Dendritic cell treated with granulocyte-macrophage colony-stimulating factor and Interleukin-4, amounts not matched to agents 40 ng/mL and 50 ng/mL, for 4 days (primary cell): ENCODE results near the gene TRIM37.
"Not testable (repeated sequence)": the region's sequence is repeated elsewhere in the genome, so short reads cannot be mapped to it uniquely, and the experiment has no call there.

ENCODE experiments used
- H3K27ac Mint-ChIP-seq: one replicate; pipeline ENCODE4 v1.8.0; 2022; ENCODE audit warnings: mild to moderate bottlenecking, mixed read lengths
- H3K27me3 Mint-ChIP-seq: one replicate; pipeline ENCODE4 v1.8.0; 2022; ENCODE audit warnings: mild to moderate bottlenecking, mixed read lengths
- H3K36me3 Mint-ChIP-seq: one replicate; pipeline ENCODE4 v1.8.0; 2022; ENCODE audit warnings: low read depth, mixed read lengths
- H3K4me1 Mint-ChIP-seq: one replicate; pipeline ENCODE4 v1.8.0; 2022; ENCODE audit warnings: low read depth, mixed read lengths
- H3K4me3 Mint-ChIP-seq: one replicate; pipeline ENCODE4 v1.8.0; 2022; ENCODE audit warnings: mild to moderate bottlenecking, moderate library complexity, mixed read lengths
- H3K9me3 Mint-ChIP-seq: one replicate; pipeline ENCODE4 v1.8.0; 2022; ENCODE audit warnings: mixed read lengths
- intact Hi-C: fragments of 100-400 bp; cut with micrococcal nuclease; formaldehyde crosslinking; loops from one replicate; pipeline ENCODE4 v1.15.0; 2022

The TRIM37 gene

DNA sequence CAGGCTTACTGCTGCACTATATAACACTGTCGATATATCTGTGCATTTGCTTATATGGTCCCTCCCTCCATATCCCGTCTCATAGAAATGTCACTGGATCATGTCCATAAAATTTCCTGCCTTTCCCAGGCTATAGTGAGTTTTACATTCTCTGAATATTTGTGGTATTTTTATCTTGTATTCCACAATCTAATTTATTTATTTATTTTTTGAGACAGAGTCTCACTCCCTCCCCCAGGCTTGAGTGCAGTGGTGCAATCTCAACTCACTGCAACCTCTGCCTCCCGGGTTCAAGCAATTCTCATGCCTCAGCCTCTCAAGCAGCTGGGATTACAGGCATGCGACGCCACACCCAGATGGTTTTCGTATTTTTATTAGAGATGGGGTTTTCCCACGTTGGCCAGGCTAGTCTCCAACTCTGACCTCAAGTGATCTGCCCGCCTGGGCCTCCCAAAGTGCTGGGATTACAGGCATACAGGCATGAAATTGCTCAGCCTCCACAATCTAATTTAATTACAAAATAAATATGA is 12.9 kb downstream of the TRIM37 start:
- H3K36me3 Mint-ChIP-seq: peaks cover 31% of the 10 kb centered on the region
- no peak overlapping the region for H3K27ac Mint-ChIP-seq
- no peaks in the 10 kb centered on the region for H3K27me3 Mint-ChIP-seq

DNA sequence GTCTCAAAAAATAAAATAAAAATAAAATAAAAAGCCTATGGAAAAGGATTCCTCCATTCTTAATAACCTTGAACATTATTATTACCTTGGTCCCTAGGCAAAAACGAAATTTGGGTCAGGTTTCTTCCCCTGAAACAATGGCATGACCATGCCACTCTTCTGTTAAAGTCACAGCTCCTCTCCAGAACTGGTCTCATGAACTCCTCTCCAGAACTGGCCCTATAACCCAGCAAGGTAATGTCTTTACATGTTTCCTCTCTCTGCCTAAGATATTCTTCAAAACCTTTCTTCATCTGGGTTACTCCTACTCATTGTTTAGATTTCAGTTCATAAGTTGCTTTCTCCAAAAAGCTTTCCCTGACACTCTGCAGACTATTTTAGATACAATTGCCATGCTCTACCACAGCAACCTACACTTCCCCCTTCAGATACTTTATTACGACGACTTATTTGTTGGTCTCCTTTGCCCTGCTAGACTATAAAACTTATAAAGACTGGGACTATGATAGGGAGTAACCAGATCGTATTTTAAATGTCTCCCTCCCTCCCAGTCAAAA is 13.5 kb downstream of the TRIM37 start:
- Mint-ChIP-seq H3K4me1 (no peaks in the 10 kb centered on the region), H3K27me3 (no peaks in the 10 kb centered on the region), H3K9me3 (peaks cover 6% of the 10 kb centered on the region), H3K36me3 (peaks cover 35% of the 10 kb centered on the region), H3K4me3 (no peak overlapping the region), H3K27ac (no peak overlapping the region)
- intact Hi-C loops: no loop called here

More for the DNA sequence above, 12.9 kb downstream of the TRIM37 start:
- Mint-ChIP-seq H3K4me1 (no peaks in the 10 kb centered on the region), H3K9me3 (peaks cover 7% of the 10 kb centered on the region), H3K4me3 (no peak overlapping the region)
- intact Hi-C loops: no loop called here

DNA sequence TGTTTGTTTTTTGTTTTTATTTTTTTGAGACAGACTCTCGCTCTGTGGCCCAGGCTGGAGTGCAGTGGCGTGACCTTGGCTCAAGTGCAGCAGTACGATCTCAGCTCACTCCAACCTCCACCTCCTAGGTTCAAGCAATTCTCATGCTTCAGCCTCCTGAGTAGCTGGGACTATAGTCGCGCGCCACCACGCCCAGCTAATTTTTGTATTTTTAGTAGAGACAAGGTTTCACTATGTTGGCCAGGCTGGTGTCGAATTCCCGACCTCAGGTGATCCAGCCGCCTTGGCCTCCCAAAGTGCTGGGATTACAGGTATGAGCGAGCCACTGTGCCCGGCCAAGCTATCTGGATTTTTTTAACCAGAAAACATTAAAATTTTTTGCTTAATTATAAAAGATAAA is 16.1 kb downstream of the TRIM37 start:
- H3K9me3 Mint-ChIP-seq, H3K27ac Mint-ChIP-seq, H3K27me3 Mint-ChIP-seq, H3K4me3 Mint-ChIP-seq, intact Hi-C loops, H3K4me1 Mint-ChIP-seq: not testable (repeated sequence)
- H3K36me3 Mint-ChIP-seq: peaks cover 29% of the 10 kb centered on the region

DNA sequence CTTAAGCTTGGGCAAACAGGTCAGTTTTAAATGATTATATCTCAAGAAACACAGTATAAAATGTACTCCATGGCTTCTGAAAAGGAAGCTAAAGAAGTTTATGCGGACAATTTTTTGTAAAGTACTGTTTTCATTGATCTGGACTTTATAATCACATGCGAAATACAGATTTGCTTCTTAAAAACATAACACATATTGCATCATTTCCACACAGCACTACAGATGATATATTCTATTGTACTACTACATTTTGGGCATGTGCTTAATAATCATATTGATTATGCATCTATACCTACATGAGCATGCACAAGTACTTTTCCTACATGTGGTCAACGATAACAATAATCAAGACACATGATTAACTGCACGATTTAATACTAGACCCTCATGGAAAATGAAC is 22.5 kb downstream of the TRIM37 start:
- Mint-ChIP-seq H3K27me3 (no peaks in the 10 kb centered on the region), H3K36me3 (peaks cover 38% of the 10 kb centered on the region), H3K4me3 (no peak overlapping the region), H3K4me1 (peaks cover 5% of the 10 kb centered on the region), H3K9me3 (no peaks in the 10 kb centered on the region), H3K27ac (no peak overlapping the region)
- intact Hi-C loops: no loop called here

DNA sequence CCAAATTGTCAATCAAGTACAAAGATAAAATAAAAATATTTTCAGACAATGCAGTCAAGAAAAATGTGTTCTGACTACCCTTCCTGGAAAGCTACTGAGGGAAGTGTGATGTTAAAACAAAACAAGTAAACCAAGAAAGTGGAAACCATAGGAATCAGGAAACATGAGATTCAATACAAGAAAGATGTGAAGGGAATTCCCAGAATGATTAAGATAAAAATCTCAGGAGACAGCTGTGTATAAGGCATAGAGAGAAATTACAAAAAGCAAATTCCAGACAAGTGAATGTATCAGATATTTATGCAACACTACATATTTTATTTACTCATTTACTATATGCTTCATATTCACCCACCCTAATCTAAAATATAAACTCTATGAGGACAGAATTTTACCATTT is 32.2 kb downstream of the TRIM37 start:
- intact Hi-C loops: no loop called here
- Mint-ChIP-seq H3K9me3 (no peaks in the 10 kb centered on the region), H3K27ac (no peak overlapping the region), H3K4me3 (no peak overlapping the region), H3K4me1 (no peaks in the 10 kb centered on the region), H3K27me3 (no peaks in the 10 kb centered on the region), H3K36me3 (peaks cover 50% of the 10 kb centered on the region)

DNA sequence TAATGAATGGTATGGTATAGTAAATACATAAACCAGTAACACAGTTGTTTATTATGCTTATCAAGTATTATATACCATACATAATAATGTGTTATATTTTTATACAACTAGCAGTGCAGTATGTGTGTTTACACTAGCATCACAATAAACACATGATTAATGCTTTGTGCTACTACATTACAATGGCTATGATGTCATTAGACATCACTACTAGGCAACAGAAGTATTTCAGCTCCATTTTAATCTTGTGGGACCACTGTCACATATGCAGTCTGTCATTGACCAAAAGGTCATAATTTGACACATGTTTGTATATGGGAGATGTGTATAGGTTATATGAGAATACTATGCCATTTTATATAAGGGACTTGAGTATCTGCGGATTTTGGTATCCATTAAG is 32.7 kb downstream of the TRIM37 start:
- H3K9me3 Mint-ChIP-seq: no peaks in the 10 kb centered on the region
- no peak overlapping the region for H3K27ac Mint-ChIP-seq
- intact Hi-C loops: no loop called here
- H3K27me3 Mint-ChIP-seq: no peaks in the 10 kb centered on the region
- no peak overlapping the region for H3K4me3 Mint-ChIP-seq
- H3K4me1 Mint-ChIP-seq: no peaks in the 10 kb centered on the region
- H3K36me3 Mint-ChIP-seq: peaks cover 50% of the 10 kb centered on the region

DNA sequence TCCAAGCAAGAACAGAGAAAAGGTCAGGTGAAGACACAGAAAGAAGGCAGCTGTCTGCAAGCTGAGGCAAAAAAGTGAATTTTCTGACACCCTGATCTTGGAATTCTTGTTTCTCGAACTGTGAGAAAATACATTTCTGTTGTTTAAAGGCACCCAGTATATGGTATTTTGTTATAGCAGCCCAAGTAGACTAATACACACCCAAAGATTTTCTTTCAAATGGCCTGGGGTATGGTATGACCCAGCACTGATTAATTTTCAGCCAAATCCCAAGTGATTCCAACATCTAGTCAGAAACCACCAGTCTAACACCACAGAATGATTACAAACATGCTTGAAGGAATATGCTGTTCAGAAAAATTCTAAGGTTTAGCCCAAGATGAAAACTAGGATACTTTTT is 36.8 kb downstream of the TRIM37 start:
- no peak overlapping the region for H3K4me3 Mint-ChIP-seq
- no peaks in the 10 kb centered on the region for H3K27me3 Mint-ChIP-seq
- no peaks in the 10 kb centered on the region for H3K9me3 Mint-ChIP-seq
- intact Hi-C loops: no loop called here
- H3K27ac Mint-ChIP-seq: no peak overlapping the region
- H3K4me1 Mint-ChIP-seq: no peaks in the 10 kb centered on the region
- peaks cover 51% of the 10 kb centered on the region for H3K36me3 Mint-ChIP-seq

DNA sequence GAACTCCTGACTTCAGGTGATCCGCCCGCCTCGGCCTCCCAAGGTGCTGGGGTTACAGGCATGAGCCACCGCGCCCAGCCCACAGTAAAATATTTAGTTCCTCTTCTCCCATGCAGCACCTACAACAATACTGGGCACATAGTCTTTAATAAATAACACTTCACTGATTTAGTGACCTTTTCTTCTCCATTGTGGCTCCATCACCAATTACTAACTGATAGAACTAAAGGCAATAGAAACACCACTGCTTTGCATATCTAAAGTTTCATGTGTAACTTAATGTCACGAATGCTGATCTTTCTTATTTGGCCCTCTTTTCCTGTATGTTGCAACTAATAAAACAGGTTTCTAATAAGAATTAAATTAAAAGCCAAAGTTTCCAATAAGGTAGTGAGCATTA is 38.9 kb downstream of the TRIM37 start:
- Mint-ChIP-seq H3K4me3 (no peak overlapping the region), H3K9me3 (no peaks in the 10 kb centered on the region), H3K27me3 (no peaks in the 10 kb centered on the region), H3K27ac (no peak overlapping the region), H3K4me1 (no peaks in the 10 kb centered on the region), H3K36me3 (peaks cover 54% of the 10 kb centered on the region)
- intact Hi-C loops: no loop called here

DNA sequence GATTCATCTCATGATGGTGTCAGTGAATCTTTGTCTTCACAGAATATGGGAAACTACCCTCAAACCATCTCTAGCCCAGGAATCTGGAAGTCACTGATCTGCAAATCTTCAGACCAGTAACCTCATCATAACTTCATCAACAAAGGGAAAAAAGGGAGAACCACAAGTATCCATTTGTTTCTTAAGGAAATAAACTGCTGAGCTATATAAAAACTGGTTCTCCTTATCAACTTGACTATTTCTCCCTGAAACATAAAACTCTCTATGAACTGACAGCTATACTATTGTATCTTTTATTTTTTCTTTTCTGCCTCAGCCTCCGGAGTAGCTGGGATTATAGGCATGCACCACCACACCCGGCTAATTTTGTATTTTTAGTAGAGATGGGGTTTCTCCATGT is 39.3 kb downstream of the TRIM37 start:
- H3K4me3 Mint-ChIP-seq: no peak overlapping the region
- H3K9me3 Mint-ChIP-seq: no peaks in the 10 kb centered on the region
- no peaks in the 10 kb centered on the region for H3K27me3 Mint-ChIP-seq
- no peaks in the 10 kb centered on the region for H3K4me1 Mint-ChIP-seq
- peaks cover 58% of the 10 kb centered on the region for H3K36me3 Mint-ChIP-seq
- intact Hi-C loops: no loop called here
- H3K27ac Mint-ChIP-seq: no peak overlapping the region

DNA sequence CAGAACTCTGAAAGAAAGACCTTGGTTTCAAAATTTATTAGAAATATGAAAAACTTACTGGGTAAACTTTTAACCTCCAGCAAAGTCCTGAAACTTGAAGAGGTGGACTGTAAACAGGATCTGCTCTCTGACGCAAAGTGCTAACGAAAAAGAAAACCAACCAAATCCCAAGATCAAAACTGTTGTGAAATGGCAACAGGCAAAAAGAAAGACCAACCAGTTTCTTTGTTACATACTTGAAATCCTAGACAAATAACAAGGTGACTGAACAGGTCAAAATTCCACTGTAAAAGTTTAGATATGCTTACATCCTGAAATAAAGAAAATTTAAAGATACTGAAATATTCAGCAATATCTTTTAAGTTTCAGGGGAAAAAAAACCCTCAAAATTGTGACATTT is 44.2 kb downstream of the TRIM37 start:
- Mint-ChIP-seq H3K9me3 (no peaks in the 10 kb centered on the region), H3K4me3 (no peak overlapping the region), H3K36me3 (peaks cover 56% of the 10 kb centered on the region), H3K4me1 (no peaks in the 10 kb centered on the region), H3K27me3 (no peaks in the 10 kb centered on the region), H3K27ac (no peak overlapping the region)
- intact Hi-C loops: no loop called here

DNA sequence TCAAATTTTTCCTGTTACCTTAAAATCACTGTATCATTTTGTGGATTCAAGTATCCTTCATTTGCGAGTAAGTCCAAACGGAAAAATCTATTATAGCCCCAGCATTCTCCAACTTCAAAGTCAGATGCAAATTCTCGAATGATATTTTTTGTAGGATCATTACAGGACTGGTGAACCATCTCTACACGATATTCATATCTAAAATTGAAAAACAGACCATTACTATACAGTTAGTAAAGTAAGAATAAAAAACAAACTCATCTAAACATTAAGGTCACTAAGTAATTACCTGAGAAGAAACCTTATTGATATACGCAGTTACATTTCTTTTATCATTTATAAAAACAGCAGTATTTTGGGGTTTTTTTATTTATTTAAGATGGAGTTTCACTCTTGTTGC is 49.8 kb downstream of the TRIM37 start:
- H3K9me3 Mint-ChIP-seq: no peaks in the 10 kb centered on the region
- peaks cover 60% of the 10 kb centered on the region for H3K36me3 Mint-ChIP-seq
- H3K27me3 Mint-ChIP-seq: no peaks in the 10 kb centered on the region
- no peak overlapping the region for H3K4me3 Mint-ChIP-seq
- no peaks in the 10 kb centered on the region for H3K4me1 Mint-ChIP-seq
- no peak overlapping the region for H3K27ac Mint-ChIP-seq
- intact Hi-C loops: no loop called here

DNA sequence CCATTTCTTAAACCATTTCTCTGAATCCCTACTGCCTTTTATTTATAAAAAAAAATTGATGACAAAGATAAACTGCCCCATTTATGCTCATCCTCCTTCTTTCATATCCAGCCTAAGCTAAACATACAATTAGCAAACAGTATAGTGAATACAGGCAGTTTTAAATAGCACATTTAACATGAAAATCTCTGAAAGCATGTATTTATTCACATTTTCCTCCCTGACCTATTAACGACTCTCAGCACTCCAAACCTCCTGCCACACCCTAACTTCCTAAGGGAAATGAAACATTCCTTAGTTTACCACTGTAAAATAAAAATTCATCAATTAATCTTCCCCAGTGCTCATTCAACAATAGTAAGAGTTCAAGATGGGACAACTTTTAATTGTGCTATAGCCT is 56.9 kb downstream of the TRIM37 start:
- no peak overlapping the region for H3K27ac Mint-ChIP-seq
- no peak overlapping the region for H3K4me3 Mint-ChIP-seq
- peaks cover 61% of the 10 kb centered on the region for H3K36me3 Mint-ChIP-seq
- H3K9me3 Mint-ChIP-seq: no peaks in the 10 kb centered on the region
- intact Hi-C loops: no loop called here
- no peaks in the 10 kb centered on the region for H3K4me1 Mint-ChIP-seq
- no peaks in the 10 kb centered on the region for H3K27me3 Mint-ChIP-seq

DNA sequence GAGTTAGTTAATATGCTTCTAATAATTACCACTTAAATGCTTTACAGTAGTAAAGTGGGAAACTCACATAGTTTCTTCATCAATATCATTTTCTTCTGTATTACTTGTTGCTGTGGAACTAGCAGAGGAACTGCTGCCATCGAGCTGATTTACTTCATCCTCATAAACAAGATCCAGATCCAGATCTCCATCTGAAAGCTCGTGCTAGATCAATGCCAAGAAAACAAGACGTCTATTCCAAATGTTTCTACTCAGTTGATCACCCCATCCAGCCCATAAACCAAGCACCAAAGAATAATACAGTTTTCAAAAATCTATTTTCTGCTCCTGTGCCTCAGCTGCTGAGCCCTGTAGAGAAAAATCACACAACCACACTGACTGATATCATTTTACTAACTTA is 59.1 kb downstream of the TRIM37 start:
- Mint-ChIP-seq H3K4me3 (no peak overlapping the region), H3K36me3 (peaks cover 73% of the 10 kb centered on the region), H3K9me3 (no peaks in the 10 kb centered on the region), H3K27ac (no peak overlapping the region), H3K4me1 (no peaks in the 10 kb centered on the region), H3K27me3 (no peaks in the 10 kb centered on the region)
- intact Hi-C loops: no loop called here

DNA sequence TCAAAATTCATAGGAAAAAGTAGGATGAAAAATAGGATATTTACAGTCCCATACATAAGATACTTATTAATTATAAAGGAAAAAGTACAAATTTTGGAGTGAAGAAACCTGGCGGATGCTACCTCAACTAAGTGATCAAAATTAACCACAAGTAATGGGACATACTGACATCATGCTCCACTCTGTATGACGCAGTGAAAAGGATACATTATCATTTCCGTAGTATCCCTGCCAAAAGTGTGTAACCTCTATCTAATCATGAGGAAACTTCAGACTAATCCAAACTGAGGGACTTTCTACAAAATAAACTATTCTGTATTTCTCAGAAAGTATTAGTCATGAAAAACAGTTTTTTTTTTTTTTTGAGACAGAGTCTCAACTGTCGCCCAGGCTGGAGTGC is 60.5 kb downstream of the TRIM37 start:
- H3K27ac Mint-ChIP-seq: no peak overlapping the region
- no peaks in the 10 kb centered on the region for H3K27me3 Mint-ChIP-seq
- no peaks in the 10 kb centered on the region for H3K9me3 Mint-ChIP-seq
- no peak overlapping the region for H3K4me3 Mint-ChIP-seq
- intact Hi-C loops: no loop called here
- peaks cover 71% of the 10 kb centered on the region for H3K36me3 Mint-ChIP-seq
- H3K4me1 Mint-ChIP-seq: no peaks in the 10 kb centered on the region

DNA sequence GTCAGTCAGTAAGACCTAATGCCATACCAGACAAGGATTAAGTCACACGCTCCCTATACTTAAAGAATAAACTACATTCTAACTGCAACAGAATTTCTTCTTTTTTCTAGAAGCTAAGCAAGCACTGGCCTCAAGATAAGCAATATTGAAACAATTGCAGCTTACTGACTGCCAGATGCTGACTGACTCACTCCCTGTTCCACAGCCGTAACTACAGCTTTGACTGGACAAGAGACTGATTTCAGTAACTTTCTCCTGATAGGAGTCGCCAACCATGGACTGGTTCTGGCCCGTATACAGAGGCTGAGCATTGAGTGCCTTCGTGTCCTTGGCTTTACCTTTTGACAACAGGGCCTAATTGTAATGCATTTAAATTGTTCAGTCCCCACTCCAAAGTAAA is 67.9 kb downstream of the TRIM37 start:
- Mint-ChIP-seq H3K27ac (no peak overlapping the region), H3K4me3 (no peak overlapping the region), H3K9me3 (no peaks in the 10 kb centered on the region), H3K36me3 (peaks cover 62% of the 10 kb centered on the region), H3K4me1 (no peaks in the 10 kb centered on the region), H3K27me3 (no peaks in the 10 kb centered on the region)
- intact Hi-C loops: no loop called here
